H9 (cell line): ENCODE measurements around the gene C1orf198. TPM values are rescaled to one million over a fixed set of nuclear protein-coding genes. Genes with fewer than 3 reads are reported as not detected.

Source experiments
- DNase-seq: peaks from one replicate; pipeline ENCODE4 v3.0.0-alpha.2; 2017
- H2AFZ ChIP-seq: one replicate; pipeline ENCODE4 v1.6.1; 2013; ENCODE audit warnings: mild to moderate bottlenecking, low read length, control low read depth, moderate library complexity
- H2AK5ac ChIP-seq: 2 replicates; pipeline ENCODE4 v1.6.1; 2013; ENCODE audit warnings: low read length, control low read depth, mixed read lengths; ENCODE audit not compliant: insufficient read length
- H2BK120ac ChIP-seq: one replicate; pipeline ENCODE4 v1.6.1; 2013; ENCODE audit warnings: low read depth, mild to moderate bottlenecking, low read length, control low read depth, inconsistent platforms; ENCODE audit not compliant: poor library complexity, severe bottlenecking
- H2BK12ac ChIP-seq: 2 replicates; pipeline ENCODE4 v1.6.1; 2013; ENCODE audit warnings: low read length, control low read depth, mixed read lengths, low read depth; ENCODE audit not compliant: insufficient read length
- H2BK15ac ChIP-seq: 2 replicates; pipeline ENCODE4 v1.6.1; 2013; ENCODE audit warnings: low read depth, low read length, control low read depth
- H2BK20ac ChIP-seq: one replicate; pipeline ENCODE4 v1.6.1; 2013; ENCODE audit warnings: low read depth, mild to moderate bottlenecking, low read length, control low read depth, inconsistent platforms; ENCODE audit not compliant: poor library complexity, severe bottlenecking
- H2BK5ac ChIP-seq: 2 replicates; pipeline ENCODE4 v1.6.1; 2013; ENCODE audit warnings: low read length, control low read depth, mixed read lengths; ENCODE audit not compliant: insufficient read length
- H3K14ac ChIP-seq: 2 replicates; pipeline ENCODE4 v1.6.1; 2013; ENCODE audit warnings: low read length, control low read depth; ENCODE audit not compliant: insufficient read depth
- H3K18ac ChIP-seq: 2 replicates; pipeline ENCODE4 v1.6.1; 2013; ENCODE audit warnings: low read depth, mild to moderate bottlenecking, mixed read lengths, low read length, control low read depth; ENCODE audit not compliant: insufficient read length
- H3K23ac ChIP-seq: 2 replicates; pipeline ENCODE4 v1.6.1; 2013; ENCODE audit warnings: low read length, control low read depth, mixed read lengths, low read depth; ENCODE audit not compliant: insufficient read length
- H3K23me2 ChIP-seq: 2 replicates; pipeline ENCODE4 v1.6.1; 2013; ENCODE audit warnings: low read depth, mild to moderate bottlenecking, mixed read lengths, low read length, control low read depth; ENCODE audit not compliant: insufficient read length, poor library complexity, severe bottlenecking
- H3K27ac ChIP-seq: 2 replicates; pipeline ENCODE4 v1.5.1; 2013; ENCODE audit warnings: low read length, control low read depth, mixed read lengths, low read depth; ENCODE audit not compliant: insufficient read length
- H3K27me3 ChIP-seq: 2 replicates; pipeline ENCODE4 v1.6.1; 2013; ENCODE audit warnings: low read length, control low read depth, inconsistent platforms; ENCODE audit not compliant: insufficient read depth
- H3K4ac ChIP-seq: 2 replicates; pipeline ENCODE4 v1.6.1; 2013; ENCODE audit warnings: low read depth, mild to moderate bottlenecking, control low read depth, inconsistent platforms, low read length, moderate library complexity
- H3K4me1 ChIP-seq: 2 replicates; pipeline ENCODE4 v1.6.1; 2013; ENCODE audit warnings: low read length, control low read depth, inconsistent platforms; ENCODE audit not compliant: insufficient read depth
- H3K4me2 ChIP-seq: 2 replicates; pipeline ENCODE4 v1.6.1; 2013; ENCODE audit warnings: low read length, control low read depth, mixed read lengths; ENCODE audit not compliant: insufficient read length, insufficient read depth
- H3K56ac ChIP-seq: 2 replicates; pipeline ENCODE4 v1.6.1; 2013; ENCODE audit warnings: low read depth, mild to moderate bottlenecking, mixed read lengths, low read length, control low read depth; ENCODE audit not compliant: insufficient read length
- H3K79me1 ChIP-seq: 2 replicates; pipeline ENCODE4 v1.6.1; 2013; ENCODE audit warnings: low read depth, mild to moderate bottlenecking, moderate library complexity, low read length, control low read depth, inconsistent platforms; ENCODE audit not compliant: insufficient read depth, poor library complexity, severe bottlenecking
- H3K79me2 ChIP-seq: 2 replicates; pipeline ENCODE4 v1.6.1; 2013; ENCODE audit warnings: low read length, control low read depth, inconsistent platforms; ENCODE audit not compliant: insufficient read depth
- H3K9ac ChIP-seq: 2 replicates; pipeline ENCODE4 v1.6.1; 2013; ENCODE audit warnings: low read length, control low read depth, mixed read lengths; ENCODE audit not compliant: insufficient read length; ENCODE audit errors: extremely low read depth
- H3K9me3 ChIP-seq: one replicate; pipeline ENCODE4 v1.6.1; 2013; ENCODE audit warnings: low read depth, low read length, inconsistent platforms; ENCODE audit not compliant: control insufficient read depth
- H3T11ph ChIP-seq: one replicate; pipeline ENCODE4 v1.6.1; 2013; ENCODE audit warnings: mild to moderate bottlenecking, low read length, control low read depth, inconsistent platforms
- H4K20me1 ChIP-seq: one replicate; pipeline ENCODE4 v1.6.1; 2013; ENCODE audit not compliant: control insufficient read depth, insufficient read length, insufficient read depth
- H4K5ac ChIP-seq: 2 replicates; pipeline ENCODE4 v1.6.1; 2013; ENCODE audit warnings: low read depth, mild to moderate bottlenecking, mixed read lengths, low read length, control low read depth; ENCODE audit not compliant: insufficient read length
- H4K8ac ChIP-seq: replicated peaks from 2 replicates; pipeline ENCODE4 v1.6.1; 2013; ENCODE audit warnings: low read length, control low read depth, mixed read lengths, low read depth; ENCODE audit not compliant: insufficient read length
- H4K91ac ChIP-seq: 2 replicates; pipeline ENCODE4 v1.6.1; 2013; ENCODE audit warnings: low read depth, mild to moderate bottlenecking, moderate library complexity, mixed read lengths, low read length, control low read depth; ENCODE audit not compliant: insufficient read length
- H3K27ac Mint-ChIP-seq, 3 experiments: 2 replicates in 2 of 3; 3 replicates in 1 of 3; pipeline ENCODE4 v1.8.0; 2020 to 2021; ENCODE audit warnings: mixed read lengths in 3 of 3, mild to moderate bottlenecking in 1 of 3, moderate library complexity in 1 of 3
- H3K27me3 Mint-ChIP-seq: 2 replicates; pipeline ENCODE4 v1.8.0; 2021; ENCODE audit warnings: low read depth, mild to moderate bottlenecking, moderate library complexity, mixed read lengths
- H3K36me3 Mint-ChIP-seq, 3 experiments: 2 replicates in 2 of 3; 3 replicates in 1 of 3; pipeline ENCODE4 v1.8.0; 2020 to 2021; ENCODE audit warnings: low read depth in 3 of 3, mixed read lengths in 3 of 3; ENCODE audit not compliant: insufficient read depth in 1 of 3
- H3K4me1 Mint-ChIP-seq, 2 experiments: 2 replicates each; pipeline ENCODE4 v1.8.0; 2020; ENCODE audit warnings: mixed read lengths in 2 of 2
- H3K4me3 Mint-ChIP-seq, 2 experiments: 2 replicates in 1 of 2; 3 replicates in 1 of 2; pipeline ENCODE4 v1.8.0; 2020 to 2021; ENCODE audit warnings: mild to moderate bottlenecking in 2 of 2, mixed read lengths in 2 of 2, moderate library complexity in 1 of 2
- H3K9me3 Mint-ChIP-seq, 2 experiments: 2 replicates in 1 of 2; 3 replicates in 1 of 2; pipeline ENCODE4 v1.8.0; 2020; ENCODE audit warnings: mild to moderate bottlenecking in 2 of 2, mixed read lengths in 2 of 2, moderate library complexity in 1 of 2
- CTCF ChIP-seq: fragments of 200-600 bp; sonication (generic); conservative IDR thresholded peaks from 3 replicates; pipeline ENCODE4 v1.8.0; 2021; ENCODE audit warnings: antibody characterized with exemption, mild to moderate bottlenecking
- WGBS: extraction: QIAGEN DNeasy Blood & Tissue Kit; methylation state at CpG from one replicate; pipeline ENCODE4 v1.1.7; 2013; ENCODE audit warnings: missing lambda C conversion rate, low lambda C conversion rate, mixed read lengths; ENCODE audit not compliant: insufficient read length; ENCODE audit errors: extremely low coverage; 5-methylcytosine and 5-hydroxymethylcytosine counted together
- total RNA-seq: library from RNA; stranded (reverse); gene quantifications from 2 replicates; pipeline ENCODE4 v1.2.1, GENCODE V29; 2021

Gene C1orf198
- total RNA-seq, 1 experiment from 2014 or later = 28.9 TPM

DNA sequence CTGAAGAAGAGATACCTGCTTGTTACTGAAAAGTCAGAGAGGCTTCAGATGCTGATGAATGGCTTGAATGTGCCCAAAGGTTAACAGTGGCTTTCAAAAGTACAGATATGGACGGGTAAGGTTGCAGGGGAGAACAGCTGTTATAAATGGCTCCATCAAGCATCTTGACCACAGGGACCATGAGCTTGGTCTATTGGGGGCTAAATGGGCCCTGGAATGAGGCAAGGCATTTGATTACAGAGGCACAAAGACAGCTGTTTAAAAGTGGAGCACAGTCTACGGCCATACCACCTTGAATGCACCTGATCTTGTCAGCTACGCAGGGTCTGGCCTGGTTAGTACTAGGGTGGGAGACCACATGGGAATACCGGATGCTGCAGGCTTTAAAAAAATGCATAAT is 48.3 kb downstream of the C1orf198 start:
- Histone ChIP-seq H4K8ac (no peak overlapping the region), H3K79me2 (no peaks in the 10 kb centered on the region), H3K23me2 (no peaks in the 10 kb centered on the region), H3K14ac (no peak overlapping the region), H3K56ac (no peak overlapping the region), H3K4me1 (no peaks in the 10 kb centered on the region), H3K9ac (no peak overlapping the region), H4K20me1 (no peaks in the 10 kb centered on the region), H4K5ac (no peak overlapping the region), H4K91ac (no peak overlapping the region), H2AK5ac (no peak overlapping the region), H3K18ac (no peak overlapping the region), H3K27me3 (no peaks in the 10 kb centered on the region), H2AFZ (no peak overlapping the region), H3K4me2 (no peak overlapping the region), H2BK120ac (no peak overlapping the region), H2BK15ac (no peak overlapping the region), H2BK5ac (no peak overlapping the region), H3K9me3 (no peaks in the 10 kb centered on the region), H3K4ac (no peak overlapping the region), H3K79me1 (no peaks in the 10 kb centered on the region), H2BK12ac (no peak overlapping the region), H3K27ac (no peak overlapping the region), H3K23ac (no peak overlapping the region), H2BK20ac (no peak overlapping the region), H3T11ph (no peak overlapping the region)
- Mint-ChIP-seq H3K27ac (no peak overlapping the region; a peak in 1 of 7 replicates), H3K27me3 (peaks cover 84% of the 10 kb centered on the region), H3K9me3 (no peaks in the 10 kb centered on the region), H3K36me3 (no peaks in the 10 kb centered on the region), H3K4me3 (no peak overlapping the region; a peak in 1 of 5 replicates), H3K4me1 (no peaks in the 10 kb centered on the region)
- WGBS = no CpG with 5 or more reads among the region's 4 CpGs
- TF ChIP-seq CTCF = no peak
- no peak for DNase-seq
